Stimulated activated CD4-positive, alpha-beta T cell treated with anti-CD3 and anti-CD28 coated beads, Interleukin-4, amount 100 ng/mL, for 48 hours (primary cell): ENCODE data around the gene GTF2A1L.
"Not testable (repeated sequence)": the region's sequence is repeated elsewhere in the genome, so short reads cannot be mapped to it uniquely, and the experiment has no call there.

Source experiments
- DNase-seq, 2 donors: peaks; one replicate each; pipeline ENCODE4 v3.0.0-alpha.2; 2020; ENCODE audit warnings: low read depth in 2 of 2

The GTF2A1L gene, protein sequence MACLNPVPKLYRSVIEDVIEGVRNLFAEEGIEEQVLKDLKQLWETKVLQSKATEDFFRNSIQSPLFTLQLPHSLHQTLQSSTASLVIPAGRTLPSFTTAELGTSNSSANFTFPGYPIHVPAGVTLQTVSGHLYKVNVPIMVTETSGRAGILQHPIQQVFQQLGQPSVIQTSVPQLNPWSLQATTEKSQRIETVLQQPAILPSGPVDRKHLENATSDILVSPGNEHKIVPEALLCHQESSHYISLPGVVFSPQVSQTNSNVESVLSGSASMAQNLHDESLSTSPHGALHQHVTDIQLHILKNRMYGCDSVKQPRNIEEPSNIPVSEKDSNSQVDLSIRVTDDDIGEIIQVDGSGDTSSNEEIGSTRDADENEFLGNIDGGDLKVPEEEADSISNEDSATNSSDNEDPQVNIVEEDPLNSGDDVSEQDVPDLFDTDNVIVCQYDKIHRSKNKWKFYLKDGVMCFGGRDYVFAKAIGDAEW

DNA sequence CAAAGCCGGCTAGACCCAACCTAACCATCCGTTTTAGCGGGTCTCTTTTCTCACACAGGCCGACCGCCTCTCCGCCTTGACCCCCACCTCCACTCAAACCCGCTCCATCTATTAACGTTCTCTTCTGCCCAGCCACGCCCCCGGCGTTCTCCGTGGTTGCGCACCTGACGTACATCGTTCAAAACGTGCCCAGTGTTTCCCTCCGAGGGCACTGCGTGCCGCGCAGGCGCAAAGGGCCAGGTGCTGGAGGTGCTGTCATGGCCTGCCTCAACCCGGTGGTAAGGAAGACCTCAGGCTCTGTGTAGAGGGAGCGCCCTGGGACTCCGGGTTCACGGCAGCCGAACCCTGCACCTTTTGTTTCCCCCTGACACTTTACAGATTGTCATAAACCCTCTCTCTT lies at the start of gene GTF2A1L:
Gene GTF2A1L, plus strand, starts transcription at position 239 of the 400 bp plus-strand sequence. Its CDS starts 19 bp downstream, at position 258.
- no peak for DNase-seq

DNA sequence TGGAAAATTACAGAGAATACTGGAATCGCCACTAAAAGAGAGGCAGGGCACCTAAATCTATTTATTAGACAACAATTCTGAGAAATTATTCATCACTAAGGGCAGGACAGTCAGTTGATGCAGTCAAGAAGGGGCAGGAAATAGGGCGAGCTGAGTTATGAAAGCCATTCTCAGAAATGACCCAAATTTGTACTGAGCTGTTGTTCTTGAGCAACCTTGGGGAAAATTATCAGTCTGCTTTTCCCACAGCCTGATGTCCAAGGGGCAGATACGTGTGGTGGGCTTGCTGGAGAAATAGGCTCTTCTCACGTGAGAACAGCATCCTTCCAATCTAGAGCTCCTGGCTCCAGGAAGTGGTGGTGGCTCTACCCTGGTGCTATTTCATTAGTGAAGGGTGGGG lies 49.1 kb upstream of the GTF2A1L start:
- DNase-seq, result no peak

DNA sequence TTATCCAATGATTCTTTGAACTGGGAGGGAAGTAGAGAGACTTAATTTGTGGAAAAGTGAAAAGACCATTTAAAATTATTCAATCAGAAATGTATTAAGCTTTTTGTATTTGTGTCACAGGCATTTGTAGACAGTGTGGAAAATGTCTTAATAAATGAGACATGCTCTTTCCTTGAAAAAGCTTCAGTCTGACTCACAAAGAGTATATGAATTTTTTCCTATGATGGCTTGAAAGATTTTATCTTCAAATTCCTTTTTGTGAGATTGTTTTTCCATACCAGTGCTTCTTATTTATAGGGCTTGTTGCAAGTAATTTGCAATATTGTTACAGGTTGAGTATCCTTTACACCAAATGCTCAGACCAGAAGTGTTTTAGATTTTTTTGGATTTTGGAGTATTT lies 48.2 kb upstream of the GTF2A1L start:
- no peak for DNase-seq

DNA sequence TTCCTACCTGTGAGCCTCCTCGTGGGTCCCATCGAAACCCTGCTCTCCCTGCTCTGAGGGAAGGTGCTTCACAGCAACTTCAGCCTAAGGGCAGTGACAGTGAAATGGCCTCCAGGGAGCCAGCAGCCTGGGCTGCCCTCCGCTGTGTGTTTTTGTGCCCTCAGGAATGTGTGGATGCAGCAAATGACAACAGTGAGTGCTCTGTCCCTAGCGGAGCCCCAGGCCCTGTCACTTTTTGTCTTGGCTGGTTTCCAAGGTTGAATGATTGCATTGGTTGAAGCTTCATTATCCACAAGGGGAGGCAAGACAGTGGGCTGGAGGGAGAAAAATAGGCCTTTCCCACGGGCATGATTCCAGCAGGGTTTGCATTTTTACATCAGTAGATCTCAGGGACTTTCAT lies 44.8 kb upstream of the GTF2A1L start:
- DNase-seq, result no peak

DNA sequence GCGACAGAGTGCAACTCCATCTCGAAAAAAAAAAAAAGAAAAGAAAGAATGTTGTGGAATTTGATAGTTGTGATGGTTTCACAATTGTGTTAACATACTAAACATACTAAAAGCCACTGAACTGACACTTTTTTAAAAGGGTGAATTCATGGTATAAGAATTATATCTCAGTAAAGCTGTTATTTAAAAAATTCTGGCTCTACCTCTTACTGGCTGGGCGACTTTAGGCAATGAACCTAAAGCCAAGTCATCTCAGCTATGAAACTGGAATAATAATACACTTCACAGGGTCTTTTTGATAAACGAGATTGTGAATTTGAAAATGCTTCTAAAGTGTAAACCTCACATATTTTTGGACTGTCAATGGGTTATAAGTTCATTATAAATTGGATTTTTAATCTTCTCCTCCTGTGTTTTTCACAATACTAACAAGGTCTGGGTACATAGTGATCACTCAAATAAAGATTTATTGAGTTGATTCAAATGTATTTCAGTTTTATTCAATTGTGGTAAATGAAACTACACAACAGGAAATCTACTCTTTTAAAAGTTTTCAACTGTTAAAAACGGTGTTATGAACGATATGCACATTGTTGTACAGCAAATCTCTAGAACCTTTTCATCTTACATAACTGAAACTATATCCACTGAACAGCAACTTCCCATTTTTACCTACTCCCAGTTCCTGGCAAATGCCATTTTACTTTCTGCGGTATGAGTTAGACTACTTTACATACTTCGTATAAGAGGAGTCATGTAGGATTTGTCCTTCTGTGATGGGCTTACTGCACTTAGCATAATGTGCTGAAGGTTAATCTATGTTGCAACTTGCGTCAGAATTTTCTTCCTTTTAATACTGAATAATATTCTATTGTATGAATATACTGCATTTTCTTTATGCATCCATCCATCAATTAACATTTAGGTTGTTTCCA lies 43.0 kb upstream of the GTF2A1L start:
- no peak for DNase-seq

DNA sequence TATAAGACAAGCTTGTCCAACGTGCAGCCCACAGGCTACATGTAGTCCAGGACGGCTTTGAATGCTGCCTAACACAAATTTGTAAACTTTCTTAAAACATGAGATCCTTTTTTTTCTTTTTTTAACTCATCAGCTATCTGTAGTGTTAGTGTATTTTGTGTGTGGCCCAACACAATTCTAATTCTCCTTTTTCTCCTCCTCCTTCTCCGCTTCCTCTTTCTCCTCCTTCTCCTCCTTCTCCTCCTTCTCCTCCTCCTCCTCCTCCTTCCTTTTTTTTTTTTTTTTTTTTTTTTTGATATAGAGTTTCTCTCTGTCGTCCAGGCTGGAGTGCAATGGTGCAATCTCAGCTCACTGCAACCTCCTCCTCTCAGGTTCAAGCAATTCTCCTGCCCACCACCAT lies 39.3 kb upstream of the GTF2A1L start:
- no peak for DNase-seq

DNA sequence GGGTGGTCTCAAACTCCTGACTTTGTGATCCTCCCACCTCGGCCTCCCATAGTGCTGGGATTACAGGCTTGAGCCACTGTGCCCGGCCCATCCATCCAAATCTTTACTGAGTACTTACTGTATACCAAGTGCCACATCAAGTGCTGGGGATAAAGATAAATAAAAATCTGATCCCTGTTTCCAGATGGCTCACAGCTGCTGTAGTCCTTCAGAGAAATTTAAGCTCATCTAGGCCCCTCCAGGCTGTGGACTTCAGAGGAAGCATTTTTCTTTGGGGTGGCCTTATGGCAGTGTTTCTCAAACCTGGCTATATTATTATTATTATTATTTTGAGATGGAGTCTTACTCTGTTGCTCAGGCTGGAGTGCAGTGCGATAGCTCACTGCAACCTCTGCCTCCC lies 33.7 kb upstream of the GTF2A1L start:
- DNase-seq, result no peak

DNA sequence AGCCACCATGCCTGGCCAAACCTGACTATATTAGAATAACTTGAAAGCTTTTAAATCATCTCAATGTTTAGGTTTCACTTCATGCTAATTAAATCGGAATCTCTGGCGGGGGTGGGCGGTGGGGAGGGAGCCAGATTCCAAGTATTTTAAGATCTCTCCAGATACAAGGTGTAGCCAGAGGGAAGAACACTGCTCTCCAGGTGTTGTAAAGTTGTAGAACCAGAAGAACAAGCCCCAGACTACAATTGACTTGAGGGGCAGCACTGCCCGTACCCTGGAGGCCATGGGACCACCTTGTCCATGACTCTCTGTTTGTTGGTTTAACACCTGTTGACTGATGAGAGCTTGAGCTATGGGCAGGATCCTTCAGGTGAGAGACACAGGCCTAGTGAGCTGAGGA lies 33.1 kb upstream of the GTF2A1L start:
- no peak for DNase-seq

DNA sequence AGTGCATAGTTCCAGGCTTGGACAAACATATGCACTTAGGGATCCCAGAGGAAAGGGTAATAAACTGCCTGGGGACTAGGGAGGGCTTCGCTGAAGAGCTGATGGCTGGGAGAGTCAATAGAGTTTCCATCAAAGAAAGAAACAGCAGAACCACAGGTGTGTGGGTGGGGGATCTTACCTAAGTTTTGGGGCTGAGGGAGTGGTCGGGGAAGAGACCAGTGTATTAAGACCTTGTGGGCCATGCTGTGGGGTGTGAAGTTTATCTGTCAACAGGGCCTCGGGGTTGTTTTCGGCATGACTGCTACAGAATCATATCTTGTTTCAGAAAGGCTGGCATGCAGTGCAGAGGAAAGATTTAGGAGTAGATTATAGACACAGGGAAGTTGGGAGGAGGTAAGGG lies 31.2 kb upstream of the GTF2A1L start:
- DNase-seq, result no peak

DNA sequence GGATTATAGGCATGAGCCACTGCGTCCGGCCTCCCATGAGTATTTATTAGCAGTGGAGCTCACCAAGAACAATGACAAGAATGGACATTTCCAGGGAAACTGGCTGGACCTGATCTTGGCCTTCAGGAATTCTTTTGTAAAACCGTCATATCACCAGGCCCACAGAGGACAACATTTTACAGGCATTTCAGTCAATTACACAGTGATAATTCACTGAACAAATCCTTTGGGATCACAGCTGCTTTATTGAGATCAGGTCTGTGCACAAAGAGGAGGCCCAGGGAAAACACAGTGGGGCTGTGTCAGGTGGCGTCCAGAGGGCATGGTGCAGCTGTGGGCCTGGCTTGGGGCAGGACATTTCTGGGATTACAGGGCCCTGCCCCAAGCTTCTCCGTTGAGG lies 30.1 kb upstream of the GTF2A1L start:
- DNase-seq, result no peak

DNA sequence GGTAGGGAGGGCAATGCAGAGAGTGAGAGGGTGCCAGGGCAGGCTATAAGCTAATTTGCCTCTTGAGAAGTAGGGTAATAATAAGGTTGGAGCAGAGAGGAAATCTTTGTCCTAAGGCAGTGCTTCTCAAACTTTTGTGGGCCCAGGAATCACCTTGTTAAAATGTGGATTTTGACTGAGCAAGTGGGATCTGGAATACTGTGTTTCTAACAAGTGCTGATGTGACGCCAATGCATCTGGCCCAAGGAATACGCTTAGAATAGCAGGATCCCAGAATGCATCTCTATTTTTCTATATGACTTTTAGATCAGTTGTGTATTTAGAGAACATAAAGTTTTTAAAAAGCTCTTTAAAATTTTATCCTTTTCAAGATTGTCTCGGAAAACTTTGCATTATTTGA lies 29.7 kb upstream of the GTF2A1L start:
- DNase-seq, result no peak

DNA sequence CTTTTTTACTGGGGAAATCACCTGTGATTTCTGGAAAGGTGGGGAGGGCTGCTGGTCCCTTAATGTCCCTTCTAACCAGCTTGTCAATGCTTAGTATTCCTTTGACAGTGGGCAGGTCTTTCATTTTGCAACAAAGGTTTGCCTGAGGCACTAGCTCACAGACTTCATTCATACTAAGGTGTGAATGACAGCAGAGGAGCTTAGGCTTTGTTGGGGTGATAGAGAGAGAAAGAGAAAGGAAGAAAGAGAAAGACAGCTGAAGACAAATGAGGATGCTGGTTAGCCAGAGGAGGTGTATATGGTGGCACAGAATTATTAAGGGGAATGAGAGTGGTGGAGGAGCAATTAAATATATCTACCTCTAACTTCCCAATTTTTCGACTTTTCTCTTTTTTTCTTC lies 28.9 kb upstream of the GTF2A1L start:
- no peak for DNase-seq

DNA sequence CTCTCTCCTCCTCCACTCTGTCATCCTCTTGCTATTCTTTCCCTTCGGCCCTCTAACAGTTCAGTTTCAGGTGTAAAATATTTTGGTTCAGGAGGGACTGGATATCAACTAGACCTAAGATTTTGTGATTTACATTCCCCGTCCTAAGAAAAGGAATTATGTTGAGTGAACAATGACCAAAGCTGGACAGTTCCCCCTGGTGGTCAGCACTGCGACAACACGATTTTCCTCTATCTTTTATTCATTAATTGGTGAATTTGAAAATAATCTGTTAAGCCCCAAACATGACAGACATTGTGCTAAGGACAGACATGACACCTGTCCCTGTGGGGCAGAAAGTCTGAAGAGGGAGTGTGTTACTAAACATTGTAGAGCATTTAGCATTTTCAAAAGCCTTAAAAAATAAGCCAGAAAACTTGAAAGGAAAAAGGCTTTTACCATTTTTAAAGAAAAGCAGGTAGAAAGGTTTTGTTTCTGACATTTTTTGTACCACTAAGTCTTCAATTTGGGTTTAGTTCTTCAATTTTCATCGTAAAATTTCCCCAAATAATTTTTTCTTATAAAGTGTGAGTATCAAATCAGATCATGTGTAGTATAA lies 28.4 kb upstream of the GTF2A1L start:
- no peak for DNase-seq

DNA sequence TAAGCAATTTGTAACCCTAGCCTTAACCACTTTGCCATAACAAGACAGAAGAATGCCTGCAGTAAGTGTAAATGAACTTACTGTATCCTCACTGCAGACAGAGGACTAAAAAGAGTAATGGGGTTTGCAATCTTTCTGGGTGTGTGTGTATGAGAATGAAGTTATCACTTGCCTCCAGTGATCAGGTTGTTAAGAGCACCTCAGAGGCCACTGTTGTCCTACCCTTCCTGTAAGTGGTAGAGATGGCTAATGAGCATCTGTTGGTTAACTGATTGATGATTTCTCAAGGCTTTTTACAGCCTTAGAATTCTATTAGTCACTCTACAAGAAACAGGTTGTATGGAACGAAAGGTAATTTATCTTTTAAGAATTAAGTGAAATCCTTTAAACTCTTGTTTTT lies 27.6 kb upstream of the GTF2A1L start:
- no peak for DNase-seq

DNA sequence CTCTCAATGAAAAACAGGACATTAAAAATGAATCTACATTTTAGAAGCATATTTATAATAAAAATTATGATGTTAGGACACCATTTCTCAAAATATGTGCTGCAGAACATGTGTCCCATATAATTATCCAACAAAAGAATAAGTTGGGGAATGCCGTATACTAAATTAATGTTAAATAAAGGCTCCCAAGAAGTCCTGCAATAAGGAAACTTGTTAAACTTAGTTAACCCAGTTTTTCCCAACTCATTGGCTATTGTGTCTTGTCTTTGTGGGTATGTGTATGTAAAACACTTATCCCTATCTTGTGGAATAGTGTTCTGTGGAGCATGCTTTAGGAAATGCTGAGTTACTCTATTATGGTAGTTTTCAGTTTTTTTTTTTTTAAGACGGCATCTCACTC lies 25.6 kb upstream of the GTF2A1L start:
- no peak for DNase-seq

DNA sequence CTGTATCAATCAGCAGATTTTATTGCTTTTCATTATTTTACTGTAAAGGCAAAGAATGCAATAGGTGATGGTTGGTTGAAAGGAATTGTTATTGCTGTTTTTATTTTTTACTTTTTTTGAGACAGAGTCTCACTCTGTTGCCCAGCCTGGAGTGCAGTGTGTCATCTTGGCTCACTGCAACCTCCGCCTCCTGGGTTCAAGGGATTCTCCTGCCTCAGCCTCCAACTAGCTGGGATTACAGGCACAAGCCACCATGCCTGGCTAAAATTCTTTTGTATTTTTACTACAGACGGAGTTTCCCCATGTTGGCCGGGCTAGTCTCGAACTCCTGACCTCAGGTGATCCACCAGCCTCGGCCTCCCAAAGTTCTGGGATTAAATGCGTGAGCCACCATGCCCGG lies 20.9 kb upstream of the GTF2A1L start:
- not testable (repeated sequence) for DNase-seq

DNA sequence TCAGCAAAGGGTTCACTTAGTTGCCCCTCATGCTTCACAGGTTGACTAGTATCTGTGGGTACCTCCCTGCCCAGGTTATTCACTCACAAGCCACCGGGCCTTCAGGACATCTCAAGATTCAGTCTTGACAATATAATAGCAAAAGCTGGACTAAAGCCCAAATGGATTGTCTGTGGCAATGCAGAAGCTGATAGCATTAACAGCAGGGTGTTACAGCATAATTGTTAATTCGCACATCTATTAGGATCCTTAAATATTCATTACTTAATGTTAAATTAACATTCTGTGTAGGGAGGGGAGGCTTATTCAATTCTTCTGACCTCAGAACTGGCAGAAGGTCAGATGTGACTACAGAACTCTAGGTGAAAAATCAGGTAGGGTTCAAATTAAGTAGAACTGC lies 20.2 kb upstream of the GTF2A1L start:
- DNase-seq, result no peak

DNA sequence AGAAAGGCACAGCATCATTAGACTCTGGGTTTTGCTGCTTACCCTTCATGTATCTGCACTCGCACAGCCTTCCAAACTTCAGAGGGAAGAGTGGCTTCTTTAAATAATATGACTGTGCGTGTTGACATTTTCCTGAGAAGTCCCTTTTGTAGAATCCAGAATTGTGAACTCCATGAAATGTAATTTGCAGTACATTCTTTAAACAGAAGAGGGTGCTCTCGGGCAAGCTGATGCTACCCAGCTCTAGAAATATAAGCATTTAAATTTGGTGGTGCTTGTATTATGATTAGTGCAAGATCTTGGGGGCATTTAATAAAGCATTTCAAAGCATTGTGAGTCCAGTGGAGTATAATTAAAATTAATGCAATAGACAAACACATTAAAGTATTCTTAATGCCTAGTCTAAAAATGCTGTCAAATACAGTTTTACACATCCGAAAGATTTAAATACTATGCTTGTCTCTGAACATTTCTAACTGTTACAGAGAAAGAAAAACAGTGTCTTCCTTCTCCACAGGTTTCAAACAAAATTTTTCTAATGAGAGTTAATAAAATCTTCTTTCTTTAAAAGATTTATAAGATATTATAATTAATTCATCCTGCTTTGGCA lies 17.3 kb upstream of the GTF2A1L start:
- DNase-seq, result no peak

DNA sequence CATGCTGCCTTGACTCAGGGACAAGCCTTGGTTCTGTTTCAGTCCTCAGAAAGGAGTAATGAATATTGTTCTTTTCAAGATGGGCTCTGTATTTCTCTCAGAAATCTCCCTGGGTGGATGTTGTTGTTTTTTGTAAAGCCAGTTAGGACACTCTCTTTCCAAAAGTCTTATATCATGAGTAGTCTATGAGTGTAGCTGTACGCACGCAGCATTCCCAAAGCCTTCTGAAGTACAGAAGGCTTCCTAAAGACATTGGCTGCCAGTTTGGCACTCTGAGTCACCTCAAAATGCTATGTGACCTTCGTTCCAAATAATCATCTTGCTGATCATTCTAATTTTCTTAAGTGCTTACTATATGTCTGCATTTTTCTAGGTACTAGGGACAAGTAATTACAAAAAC lies 16.7 kb upstream of the GTF2A1L start:
- no peak for DNase-seq

DNA sequence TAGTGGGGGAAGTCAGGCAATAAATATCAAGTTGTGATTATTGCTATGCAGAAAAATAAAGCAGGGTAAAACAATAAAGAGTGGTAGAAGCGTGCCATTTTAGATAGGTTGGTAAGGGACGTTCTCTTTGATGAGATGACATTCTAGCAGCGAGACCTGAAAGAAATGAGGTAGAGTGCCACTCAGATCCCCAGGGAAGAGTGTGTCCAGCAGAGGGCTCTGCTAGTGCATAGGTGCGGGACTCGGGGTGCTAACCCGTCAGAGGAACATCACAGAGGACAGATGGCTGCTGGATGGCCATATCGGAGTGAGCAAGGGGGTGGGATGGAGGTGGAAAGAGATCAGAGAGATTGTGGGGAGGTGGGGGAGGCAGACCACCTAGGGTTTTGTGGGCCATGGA lies 16.3 kb upstream of the GTF2A1L start:
- peak in 1 of 2 donors; percentile 0 for DNase-seq

DNA sequence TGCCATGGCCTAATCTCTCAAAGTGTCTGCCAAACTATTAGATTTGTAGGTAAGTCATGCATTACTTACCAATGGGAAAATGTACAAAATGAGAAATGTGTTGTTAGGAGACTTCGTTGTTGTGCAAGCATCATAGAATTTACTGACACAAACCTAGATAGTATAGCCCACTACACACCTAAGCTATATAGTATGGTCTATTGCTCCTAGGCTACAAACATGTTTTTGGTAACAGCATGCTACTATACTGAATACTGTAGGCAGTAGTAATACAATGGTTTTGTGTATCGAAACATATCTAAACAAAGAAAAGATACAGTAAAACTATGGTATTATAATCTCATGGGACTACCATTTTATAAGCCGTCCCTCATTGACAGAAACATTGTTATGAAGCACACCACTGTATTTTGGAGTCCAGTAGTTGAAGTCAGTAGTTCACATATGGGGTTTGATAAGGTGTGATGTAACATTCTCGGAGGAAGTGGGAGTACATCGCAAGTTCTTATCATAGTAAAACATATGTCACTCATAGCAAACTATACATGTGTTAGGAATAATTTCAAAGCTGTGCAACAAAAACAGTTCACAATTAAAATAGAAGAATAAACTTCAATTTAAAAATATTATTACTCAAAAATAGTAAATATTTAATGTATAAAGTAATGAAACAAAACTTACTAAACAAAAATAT lies 12.0 kb upstream of the GTF2A1L start:
- no peak for DNase-seq
